CD8-positive, alpha-beta memory T cell (primary cell): Measurements from ENCODE around the gene EIF6. TPM values are rescaled to one million over a fixed set of nuclear protein-coding genes. Genes with fewer than 3 reads are reported as not detected.
"Not testable (repeated sequence)": the region's sequence is repeated elsewhere in the genome, so short reads cannot be mapped to it uniquely, and the experiment has no call there.

ENCODE experiments used
- CTCF ChIA-PET: fragments of 350-600 bp; sonication (Branson Sonifier 250); formaldehyde crosslinking; loops from one replicate; lab custom pipeline; 2021; ENCODE audit warnings: antibody characterized with exemption; lab: Charles Lee
- POLR2A ChIA-PET: fragments of 350-600 bp; sonication (Branson Sonifier 250); formaldehyde crosslinking; loops from one replicate; lab custom pipeline; 2021; ENCODE audit warnings: antibody characterized with exemption; lab: Charles Lee
- DNase-seq, 5 donors: peaks; one replicate each; pipeline versions ENCODE4 v3.0.0 to v3.0.0-alpha.2; 2020 to 2022; ENCODE audit warnings: mixed read lengths in 1 of 5
- H3K27ac ChIP-seq: one replicate; pipeline ENCODE4 v1.7.0; 2013; ENCODE audit warnings: low read depth, mild to moderate bottlenecking, low read length, moderate library complexity
- H3K27me3 ChIP-seq: 2 replicates; pipeline ENCODE4 v1.7.0; 2013; ENCODE audit warnings: low read length, mild to moderate bottlenecking; ENCODE audit not compliant: insufficient read depth, poor library complexity, severe bottlenecking
- H3K36me3 ChIP-seq: 2 replicates; pipeline ENCODE4 v1.7.0; 2013; ENCODE audit warnings: mild to moderate bottlenecking, low read length, moderate library complexity; ENCODE audit not compliant: insufficient read depth
- H3K4me1 ChIP-seq: 2 replicates; pipeline ENCODE4 v1.7.0; 2013; ENCODE audit warnings: mild to moderate bottlenecking, low read length, moderate library complexity; ENCODE audit not compliant: insufficient read depth
- H3K4me3 ChIP-seq: 2 replicates; pipeline ENCODE4 v1.7.0; 2013; ENCODE audit warnings: mild to moderate bottlenecking, low read length
- H3K9me3 ChIP-seq: 2 replicates; pipeline ENCODE4 v1.7.0; 2013; ENCODE audit warnings: mild to moderate bottlenecking, low read length
- H3K27ac Mint-ChIP-seq, 8 donors: one replicate each; pipeline ENCODE4 v1.8.0; 2020 to 2021; ENCODE audit warnings: mixed read lengths in 8 of 8, mild to moderate bottlenecking in 6 of 8, inconsistent platforms in 3 of 8, moderate library complexity in 3 of 8
- H3K27me3 Mint-ChIP-seq, 2 donors: one replicate each; pipeline ENCODE4 v1.8.0; 2020 to 2021; ENCODE audit warnings: mixed read lengths in 2 of 2, mild to moderate bottlenecking in 1 of 2, moderate library complexity in 1 of 2
- H3K36me3 Mint-ChIP-seq, 3 donors: one replicate each; pipeline ENCODE4 v1.8.0; 2020 to 2021; ENCODE audit warnings: mixed read lengths in 3 of 3, inconsistent platforms in 1 of 3, mild to moderate bottlenecking in 1 of 3
- H3K4me1 Mint-ChIP-seq, 3 donors: one replicate each; pipeline ENCODE4 v1.8.0; 2020 to 2021; ENCODE audit warnings: mixed read lengths in 3 of 3, inconsistent platforms in 1 of 3, mild to moderate bottlenecking in 1 of 3
- H3K4me3 Mint-ChIP-seq, 7 donors: one replicate each; pipeline ENCODE4 v1.8.0; 2020 to 2021; ENCODE audit warnings: mixed read lengths in 7 of 7, mild to moderate bottlenecking in 6 of 7, moderate library complexity in 4 of 7, inconsistent platforms in 2 of 7
- H3K9me3 Mint-ChIP-seq, 5 donors: one replicate each; pipeline ENCODE4 v1.8.0; 2020 to 2022; ENCODE audit warnings: mixed read lengths in 5 of 5, mild to moderate bottlenecking in 3 of 5, moderate library complexity in 2 of 5, inconsistent platforms in 1 of 5
- polyA plus RNA-seq: library from polyadenylated mRNA; unstranded; fragments of 300-500 nt; fragmentation: Illumina TruSeq; gene quantifications from one replicate; pipeline ENCODE4 v1.2.3, GENCODE V29; 2021
- total RNA-seq, 2 experiments: library from RNA; stranded (reverse); gene quantifications; one replicate each; pipeline ENCODE4 v1.2.3, GENCODE V29; 2021

Gene EIF6
- total and polyA plus RNA-seq, 3 experiments from 2014 or later, result 171 to 207 (median 204) TPM

DNA sequence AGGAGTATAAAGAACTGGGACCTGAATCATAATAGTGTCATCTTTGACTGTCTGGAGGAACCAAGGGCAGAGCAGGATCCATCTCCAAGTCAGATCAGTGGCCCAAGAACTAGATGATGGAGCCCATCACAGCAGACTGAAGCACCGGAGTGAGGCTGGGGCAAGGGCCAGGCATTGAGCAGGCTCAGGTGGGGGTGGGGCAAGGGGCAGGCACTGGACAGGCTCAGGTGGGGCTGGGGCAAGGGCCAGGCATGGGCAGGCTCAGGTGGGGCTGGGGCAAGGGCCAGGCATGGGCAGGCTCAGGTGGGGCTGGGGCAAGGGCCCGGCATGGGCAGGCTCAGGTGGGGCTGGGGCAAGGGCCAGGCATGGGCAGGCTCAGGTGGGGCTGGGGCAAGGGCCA, 32.0 kb downstream of the EIF6 start:
- H3K4me1 ChIP-seq, result peaks cover 23% of the 10 kb centered on the region
- Mint-ChIP-seq H3K4me3 (peak overlapping the region; percentile 17 to 87 (median 79)), H3K36me3 (peaks cover 7 to 18% (median 8%) of the 10 kb centered on the region in 3 donors), H3K4me1 (peaks cover 32 to 33% (median 33%) of the 10 kb centered on the region in 3 donors), H3K27ac (peak overlapping the region; percentile 96 to 100 (median 100))
- H3K27me3 Mint-ChIP-seq, DNase-seq, H3K36me3 ChIP-seq, H3K27me3 ChIP-seq, H3K4me3 ChIP-seq, H3K9me3 Mint-ChIP-seq, H3K9me3 ChIP-seq: not testable (repeated sequence)
- ChIA-PET POLR2A (interaction anchor here (1.0 to 1.9 kb wide), 5 partner anchors 14 to 701 kb away, joined by 3 to 8 read pairs (median 4); partner anchors contain the start of genes MMP24OS and SCAND1), CTCF (interaction anchor here (0.9 to 1.1 kb wide), 2 partner anchors 17 to 48 kb away, joined by 3 read pairs; no protein-coding TSS in a partner anchor)
- peak overlapping the region; percentile 80 for H3K27ac ChIP-seq

DNA sequence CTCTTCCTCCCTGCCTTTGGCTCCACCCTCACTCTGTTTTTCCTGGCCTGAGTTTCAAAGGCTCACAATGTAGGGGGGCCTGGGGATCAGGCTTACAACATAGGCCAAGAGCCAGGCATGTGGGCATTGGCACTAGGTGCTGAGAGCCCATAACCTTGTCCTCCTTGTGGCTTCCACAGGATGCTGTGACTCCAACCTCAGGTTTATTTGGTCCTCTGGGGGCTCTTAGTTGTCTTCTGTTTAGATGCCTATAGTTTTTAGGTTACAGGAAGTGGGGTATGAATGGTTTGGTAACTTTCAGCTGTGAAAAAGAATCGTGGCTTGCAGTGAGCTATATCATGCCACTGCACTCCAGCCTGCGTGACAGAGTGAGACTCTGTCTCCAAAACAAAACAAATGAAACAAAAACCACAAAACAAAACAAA, 32.5 kb downstream of the EIF6 start:
- CTCF ChIA-PET, result interaction anchor here (1.0 to 1.2 kb wide), 3 partner anchors 25 to 48 kb away, joined by 3 read pairs; no protein-coding TSS in a partner anchor
- Histone ChIP-seq H3K27me3 (no peaks in the 10 kb centered on the region), H3K27ac (peak overlapping the region; percentile 80), H3K36me3 (no peaks in the 10 kb centered on the region), H3K4me3 (no peak overlapping the region), H3K4me1 (peaks cover 23% of the 10 kb centered on the region), H3K9me3 (no peaks in the 10 kb centered on the region)
- Mint-ChIP-seq H3K36me3 (peaks cover 4 to 15% (median 5%) of the 10 kb centered on the region in 3 donors), H3K4me1 (peaks cover 29 to 32% (median 32%) of the 10 kb centered on the region in 3 donors), H3K4me3 (peak overlapping the region; percentile 17 to 87 (median 81)), H3K9me3 (no peaks in the 10 kb centered on the region), H3K27me3 (peaks cover 0 to 2% of the 10 kb centered on the region in 2 donors), H3K27ac (peak overlapping the region; percentile 96 to 100 (median 100))
- POLR2A ChIA-PET, result interaction anchor here (0.6 to 1.9 kb wide), 7 partner anchors 15 to 702 kb away, joined by 3 to 8 read pairs (median 3); partner anchors contain the start of genes MMP24OS and SCAND1
- peak; percentile 34 to 81 (median 44) for DNase-seq

DNA sequence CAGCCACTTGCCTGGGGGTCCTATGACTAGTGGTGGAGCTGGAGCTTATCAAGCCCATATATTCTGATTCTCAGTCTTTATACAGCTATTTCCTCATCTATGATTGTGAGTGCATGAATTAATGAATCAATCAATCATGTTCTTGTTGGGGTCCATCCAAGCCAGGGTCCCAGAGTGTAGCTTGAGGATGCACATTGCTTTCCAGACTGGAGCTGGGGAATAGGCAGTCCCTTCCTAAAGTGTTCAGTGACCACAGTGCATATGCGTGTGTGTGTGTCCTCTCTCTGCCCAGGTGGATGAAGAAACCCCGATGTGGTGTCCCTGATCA, 33.0 kb downstream of the EIF6 start:
- ChIA-PET CTCF (interaction anchor here (1.0 to 1.2 kb wide), 3 partner anchors 26 to 47 kb away, joined by 3 read pairs; no protein-coding TSS in a partner anchor), POLR2A (interaction anchor here (0.6 to 1.9 kb wide), 7 partner anchors 15 to 702 kb away, joined by 3 to 8 read pairs (median 3); partner anchors contain the start of genes MMP24OS and SCAND1)
- H3K27ac Mint-ChIP-seq, result peak overlapping the region; percentile 96 to 100 (median 100)

DNA sequence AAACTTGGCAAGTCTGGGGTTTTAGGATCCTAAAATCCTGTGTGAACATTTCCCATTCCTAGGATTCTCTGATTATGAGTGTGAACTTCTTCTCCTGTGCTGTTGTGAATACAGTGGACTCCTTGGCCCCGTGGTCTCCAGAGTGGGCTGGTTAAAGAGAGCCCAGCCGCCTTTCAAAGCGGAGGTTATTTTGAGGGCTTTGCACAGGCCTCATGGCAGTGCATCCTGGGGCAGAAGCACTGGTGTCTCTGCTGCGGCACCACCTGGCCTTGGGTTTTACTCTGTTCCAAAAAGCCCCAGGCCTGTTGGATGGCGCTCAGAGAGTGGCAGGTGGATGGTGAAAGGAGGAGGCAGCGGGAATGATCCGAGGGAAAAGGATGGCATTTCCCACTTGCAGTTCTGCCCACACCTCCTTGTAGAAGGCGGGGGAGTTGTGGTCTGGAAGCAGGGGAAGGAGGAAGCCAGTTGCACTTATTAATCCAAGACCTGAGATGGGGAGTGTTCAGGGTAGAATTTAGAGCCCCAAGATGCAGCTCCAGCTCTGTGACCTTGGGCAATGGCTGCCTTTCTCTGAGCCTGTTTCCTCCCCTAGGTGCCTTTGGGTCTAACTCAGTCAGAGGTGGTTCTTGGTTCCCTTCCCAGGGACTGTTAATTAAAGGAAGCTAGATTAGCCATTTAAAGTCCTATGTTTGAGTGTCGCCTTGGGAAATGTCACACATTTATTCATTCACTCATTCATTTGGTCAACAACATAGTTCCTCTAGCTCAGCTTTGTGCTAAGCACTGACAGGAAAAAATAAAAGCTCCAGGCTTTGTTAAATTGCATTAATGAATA, 35.7 kb downstream of the EIF6 start:
- no peak for DNase-seq
- Histone ChIP-seq H3K9me3 (no peaks in the 10 kb centered on the region), H3K36me3 (no peaks in the 10 kb centered on the region), H3K27me3 (no peaks in the 10 kb centered on the region), H3K4me3 (no peak overlapping the region), H3K27ac (no peak overlapping the region), H3K4me1 (peaks cover 23% of the 10 kb centered on the region)
- Mint-ChIP-seq H3K4me3 (no peak overlapping the region), H3K27ac (peak overlapping the region in 4 of 8 donors; percentile 51 to 73 (median 54)), H3K9me3 (no peaks in the 10 kb centered on the region), H3K27me3 (peaks cover 0 to 3% of the 10 kb centered on the region in 2 donors), H3K4me1 (peaks cover 28 to 32% (median 28%) of the 10 kb centered on the region in 3 donors), H3K36me3 (peaks cover 0 to 5% (median 2%) of the 10 kb centered on the region in 3 donors)
- POLR2A ChIA-PET, result interaction anchor here (0.5 to 1.6 kb wide), 2 partner anchors 25 to 29 kb away, joined by 3 to 7 read pairs; partner anchors contain the start of gene MMP24OS
- CTCF ChIA-PET, result no interaction called here

More for the DNA sequence above, 33.0 kb downstream of the EIF6 start:
- H3K27ac ChIP-seq, result peak overlapping the region; percentile 80
- peaks cover 23% of the 10 kb centered on the region for H3K4me1 ChIP-seq
- H3K36me3 ChIP-seq, result no peaks in the 10 kb centered on the region
- no peak overlapping the region for H3K4me3 ChIP-seq
- H3K9me3 ChIP-seq, result no peaks in the 10 kb centered on the region
- H3K27me3 ChIP-seq, result no peaks in the 10 kb centered on the region
- H3K36me3 Mint-ChIP-seq, result peaks cover 0 to 12% (median 4%) of the 10 kb centered on the region in 3 donors
- peaks cover 28 to 32% (median 32%) of the 10 kb centered on the region in 3 donors for H3K4me1 Mint-ChIP-seq
- DNase-seq, result no peak
- H3K9me3 Mint-ChIP-seq, result no peaks in the 10 kb centered on the region
- peak overlapping the region in 6 of 7 donors; percentile 49 to 87 (median 82) for H3K4me3 Mint-ChIP-seq
- H3K27me3 Mint-ChIP-seq, result peaks cover 0 to 2% of the 10 kb centered on the region in 2 donors

DNA sequence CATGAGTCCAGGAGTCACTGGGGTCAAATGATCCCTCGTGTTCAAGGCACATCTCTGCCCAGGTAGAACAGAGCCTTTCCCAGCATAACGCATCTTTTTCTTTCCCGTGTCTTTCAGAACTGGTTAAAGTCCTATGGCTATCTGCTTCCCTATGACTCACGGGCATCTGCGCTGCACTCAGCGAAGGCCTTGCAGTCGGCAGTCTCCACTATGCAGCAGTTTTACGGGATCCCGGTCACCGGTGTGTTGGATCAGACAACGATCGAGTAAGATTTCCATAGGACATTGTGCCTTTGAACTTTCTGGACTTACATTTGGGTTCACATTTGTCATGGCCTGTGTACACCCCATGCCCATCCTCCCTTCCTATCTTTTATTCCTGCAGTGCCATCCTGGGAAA, 37.8 kb downstream of the EIF6 start:
- no peaks in the 10 kb centered on the region for H3K9me3 ChIP-seq
- Mint-ChIP-seq H3K4me3 (no peak overlapping the region), H3K27ac (peak overlapping the region in 2 of 8 donors; percentile 11 to 87), H3K9me3 (no peaks in the 10 kb centered on the region), H3K36me3 (peaks cover 0 to 5% (median 2%) of the 10 kb centered on the region in 3 donors), H3K4me1 (peaks cover 14 to 17% (median 16%) of the 10 kb centered on the region in 3 donors), H3K27me3 (peaks cover 0 to 6% of the 10 kb centered on the region in 2 donors)
- no peak overlapping the region for H3K4me3 ChIP-seq
- DNase-seq, result no peak
- H3K27ac ChIP-seq, result no peak overlapping the region
- H3K4me1 ChIP-seq, result peaks cover 14% of the 10 kb centered on the region
- H3K36me3 ChIP-seq, result no peaks in the 10 kb centered on the region
- CTCF ChIA-PET, result interaction anchor here (0.6 kb wide), 1 partner anchor 151 kb away, joined by 3 read pairs; no protein-coding TSS in a partner anchor
- H3K27me3 ChIP-seq, result peaks cover 1% of the 10 kb centered on the region
- POLR2A ChIA-PET, result no interaction called here

DNA sequence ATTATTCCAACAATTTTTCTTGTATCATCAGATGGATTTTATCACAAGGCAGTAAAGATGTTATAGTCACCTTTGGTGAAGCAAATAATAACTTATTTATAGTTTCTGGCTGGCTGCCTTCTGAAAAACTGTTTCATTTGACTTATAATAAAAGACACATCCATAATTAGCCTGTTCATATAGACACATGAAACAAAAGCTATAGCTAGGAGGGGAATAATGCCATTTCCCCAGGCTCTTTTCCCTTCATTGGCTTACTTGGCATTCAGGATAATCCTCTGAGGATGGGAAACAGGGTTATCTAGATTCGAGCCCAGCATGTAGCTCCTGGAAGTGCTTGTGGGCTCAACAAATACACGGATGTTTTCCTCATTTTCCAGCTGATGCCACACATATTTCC, 40.6 kb downstream of the EIF6 start:
- H3K27me3 Mint-ChIP-seq, result peaks cover 0 to 9% of the 10 kb centered on the region in 2 donors
- Histone ChIP-seq H3K27ac (no peak overlapping the region), H3K9me3 (no peaks in the 10 kb centered on the region), H3K4me3 (no peak overlapping the region), H3K36me3 (no peaks in the 10 kb centered on the region), H3K27me3 (peaks cover 13% of the 10 kb centered on the region), H3K4me1 (no peaks in the 10 kb centered on the region)
- H3K36me3 Mint-ChIP-seq, result peaks cover 0 to 5% (median 2%) of the 10 kb centered on the region in 3 donors
- no peak overlapping the region for H3K4me3 Mint-ChIP-seq
- CTCF ChIA-PET, result interaction anchor here (1.4 kb wide), 1 partner anchor 25 kb away, joined by 5 read pairs; no protein-coding TSS in a partner anchor
- peaks cover 0 to 6% (median 0%) of the 10 kb centered on the region in 3 donors for H3K4me1 Mint-ChIP-seq
- H3K9me3 Mint-ChIP-seq, result no peaks in the 10 kb centered on the region
- DNase-seq, result no peak
- peak overlapping the region in 2 of 8 donors; percentile 23 to 57 for H3K27ac Mint-ChIP-seq
- POLR2A ChIA-PET, result no interaction called here

DNA sequence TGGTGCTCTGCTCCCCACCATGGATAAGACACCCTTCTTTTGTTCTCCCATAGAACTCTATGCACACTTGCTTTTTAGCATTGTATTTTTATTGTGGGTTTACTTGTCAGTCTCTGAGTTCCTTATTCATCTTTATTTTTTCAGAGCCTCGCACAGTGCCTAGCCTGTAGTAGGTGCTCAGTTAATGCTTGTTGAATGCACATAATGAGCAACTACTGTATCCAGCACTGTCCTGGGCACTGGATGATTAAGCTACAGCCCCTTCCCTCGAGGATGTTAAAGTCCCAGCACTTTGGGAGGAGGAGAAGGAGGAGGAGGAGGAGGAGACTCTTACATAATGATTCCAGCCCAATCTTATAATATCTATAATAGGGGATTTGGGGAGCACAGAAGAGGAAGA, 41.3 kb downstream of the EIF6 start:
- no peaks in the 10 kb centered on the region for H3K9me3 ChIP-seq
- H3K4me1 Mint-ChIP-seq, result peaks cover 0 to 8% (median 0%) of the 10 kb centered on the region in 3 donors
- H3K4me3 ChIP-seq, result no peak overlapping the region
- H3K27ac ChIP-seq, result no peak overlapping the region
- no peaks in the 10 kb centered on the region for H3K4me1 ChIP-seq
- peaks cover 0 to 5% (median 2%) of the 10 kb centered on the region in 3 donors for H3K36me3 Mint-ChIP-seq
- peaks cover 13% of the 10 kb centered on the region for H3K27me3 ChIP-seq
- DNase-seq, result no peak
- H3K4me3 Mint-ChIP-seq, result no peak overlapping the region
- H3K27me3 Mint-ChIP-seq, result peaks cover 3 to 9% of the 10 kb centered on the region in 2 donors
- no peaks in the 10 kb centered on the region for H3K9me3 Mint-ChIP-seq
- ChIA-PET CTCF (interaction anchor here (1.4 to 2.6 kb wide), 2 partner anchors 26 kb away, joined by 5 to 10 read pairs; no protein-coding TSS in a partner anchor), POLR2A (no interaction called here)
- H3K27ac Mint-ChIP-seq, result peak overlapping the region in 1 of 8 donors; percentile 3
- no peaks in the 10 kb centered on the region for H3K36me3 ChIP-seq
